GM12878 (cell line): ENCODE results near the gene GPC6. TPM values are rescaled to one million over a fixed set of nuclear protein-coding genes. Genes with fewer than 3 reads are reported as not detected.

Experiments
- ATAC-seq: fragments of 200-7000 bp; cut with Tn5 transposase; 3 replicates; pipeline ENCODE4 v1.9.1; 2020; ENCODE audit warnings: mild to moderate bottlenecking, moderate library complexity
- BruUV-seq: library from RNA; stranded (reverse); fragments of 400-500 nt; replicated peaks from 2 replicates; lab custom pipeline; 2021; lab: Mats Ljungman, UMichigan
- CTCF ChIA-PET: fragments of 300-600 bp; sonication (Branson Sonifier 250); formaldehyde crosslinking; extraction: SDS; loops from one replicate; lab custom pipeline; 2021; ENCODE audit warnings: inconsistent platforms; lab: Yijun Ruan, JAX
- POLR2A ChIA-PET: fragments of 350-600 bp; formaldehyde crosslinking; extraction: SDS; loops from one replicate; lab custom pipeline; 2021; ENCODE audit warnings: inconsistent platforms; lab: Charles Lee
- RAD21 ChIA-PET: fragments of 300-600 bp; sonication (Branson Sonifier 250); formaldehyde crosslinking; loops from one replicate; lab custom pipeline; 2023; ENCODE audit warnings: antibody characterized with exemption; ENCODE audit not compliant: unreplicated experiment; lab: Charles Lee
- SMC1A ChIA-PET: fragments of 300-600 bp; sonication (Branson Sonifier 250); formaldehyde crosslinking; loops from one replicate; lab custom pipeline; 2023; ENCODE audit not compliant: unreplicated experiment, uncharacterized antibody; lab: Charles Lee
- DNase-seq: peaks from one replicate; pipeline ENCODE4 v3.0.0-alpha.2; 2011; ENCODE audit warnings: low read depth, low spot score
- FAIRE-seq: peaks from 3 replicates; lab custom pipeline; 2011; peaks lifted over from hg19 to GRCh38; lab: Jason Lieb, UNC
- H2AFZ ChIP-seq: 2 replicates; pipeline ENCODE4 v1.6.0; 2011; ENCODE audit warnings: low read depth, low read length, control low read depth; ENCODE audit not compliant: control insufficient read depth
- H3K27ac ChIP-seq: 2 replicates; pipeline ENCODE4 v1.5.1; 2011; ENCODE audit warnings: control low read depth; ENCODE audit not compliant: control insufficient read depth, insufficient read depth
- H3K27me3 ChIP-seq, 2 experiments: replicated peaks in 1 of 2; 2 replicates each; pipeline versions ENCODE4 v1.6.0 to v1.6.1; 2011; ENCODE audit warnings: low read length in 1 of 2; ENCODE audit not compliant: control insufficient read depth in 2 of 2, insufficient read depth in 2 of 2
- H3K36me3 ChIP-seq, 2 experiments: 2 replicates each; pipeline ENCODE4 v1.5.1; 2011; ENCODE audit warnings: low read length in 1 of 2; ENCODE audit not compliant: control insufficient read depth in 2 of 2, insufficient read depth in 2 of 2
- H3K4me1 ChIP-seq: 2 replicates; pipeline ENCODE4 v1.6.1; 2011; ENCODE audit warnings: mild to moderate bottlenecking, low read length, moderate library complexity, mixed read lengths; ENCODE audit not compliant: control insufficient read depth, insufficient read depth
- H3K4me2 ChIP-seq: 2 replicates; pipeline ENCODE4 v1.6.0; 2011; ENCODE audit warnings: control low read depth; ENCODE audit not compliant: control insufficient read depth, insufficient read depth
- H3K4me3 ChIP-seq: fragments of 200-600 bp; sonication (generic); 2 replicates; pipeline ENCODE4 v1.5.1; 2016
- H3K79me2 ChIP-seq: 2 replicates; pipeline ENCODE4 v1.6.0; 2011; ENCODE audit warnings: low read length; ENCODE audit not compliant: control insufficient read depth, insufficient read depth
- H3K9ac ChIP-seq: 2 replicates; pipeline ENCODE4 v1.8.0; 2011; ENCODE audit warnings: low read length, control low read depth, mixed read lengths; ENCODE audit not compliant: control insufficient read depth, insufficient read depth
- H3K9me3 ChIP-seq: replicated peaks from 3 replicates; pipeline ENCODE4 v1.5.1; 2011; ENCODE audit warnings: mild to moderate bottlenecking, low read length; ENCODE audit not compliant: control insufficient read depth, insufficient read depth
- H4K20me1 ChIP-seq: 2 replicates; pipeline ENCODE4 v1.6.0; 2011; ENCODE audit not compliant: control insufficient read depth, insufficient read depth
- CHD2 ChIP-seq: IDR thresholded peaks from 2 replicates; pipeline ENCODE4 v1.6.1; 2011; ENCODE audit warnings: low read depth, low read length, improper control_type of control experiment, borderline replicate concordance
- CREB1 ChIP-seq: IDR thresholded peaks from 2 replicates; pipeline ENCODE4 v1.6.1; 2012; ENCODE audit warnings: low read depth, mild to moderate bottlenecking, inconsistent platforms
- JUNB ChIP-seq: IDR thresholded peaks from 2 replicates; pipeline ENCODE4 v1.6.1; 2016; ENCODE audit warnings: antibody characterized with exemption, mild to moderate bottlenecking
- NBN ChIP-seq: fragments of 450-650 bp; IDR thresholded peaks from 2 replicates; pipeline ENCODE4 v1.6.1; 2016
- NR2C2 ChIP-seq: IDR thresholded peaks from 2 replicates; pipeline ENCODE4 v1.6.1; 2011; ENCODE audit warnings: borderline replicate concordance, low read depth; ENCODE audit not compliant: control insufficient read depth, insufficient read length
- PAX5 ChIP-seq: IDR thresholded peaks from 2 replicates; pipeline ENCODE4 v1.6.1; 2011; ENCODE audit warnings: low read depth, low read length, borderline replicate concordance
- SMARCA5 ChIP-seq: fragments of 450-650 bp; IDR thresholded peaks from 2 replicates; pipeline ENCODE4 v1.6.1; 2017; ENCODE audit warnings: mild to moderate bottlenecking
- SRF ChIP-seq, 2 experiments: IDR thresholded peaks; 2 replicates each; pipeline ENCODE4 v1.6.1; 2011; ENCODE audit warnings: low read depth in 2 of 2, low read length in 2 of 2, mild to moderate bottlenecking in 1 of 2, moderate library complexity in 1 of 2
- SUPT20H ChIP-seq: IDR thresholded peaks from 2 replicates; pipeline ENCODE4 v1.6.1; 2011; ENCODE audit warnings: low read depth, mild to moderate bottlenecking, low read length, moderate library complexity, borderline replicate concordance; ENCODE audit not compliant: control insufficient read depth
- TARDBP ChIP-seq: IDR thresholded peaks from 2 replicates; pipeline ENCODE4 v1.6.1; 2016; ENCODE audit warnings: borderline replicate concordance
- ZBED1 ChIP-seq: IDR thresholded peaks from 2 replicates; pipeline ENCODE4 v1.6.1; 2016; ENCODE audit warnings: borderline replicate concordance
- WGBS: methylation state at CpG from one replicate; pipeline ENCODE4 v1.1.6; 2016; ENCODE audit warnings: low lambda C conversion rate; ENCODE audit not compliant: insufficient replicate concordance, insufficient coverage; ENCODE audit errors: missing lambda C conversion rate; 5-methylcytosine and 5-hydroxymethylcytosine counted together
- in situ Hi-C: fragments of 300-500 bp; cut with MboI; formaldehyde crosslinking; loops from 9 replicates; pipeline ENCODE4 v1.14.3; 2018; ENCODE audit warnings: mixed read lengths
- intact Hi-C: fragments of 100-400 bp; cut with micrococcal nuclease; formaldehyde crosslinking; loops from one replicate; pipeline ENCODE4 v1.14.2; 2022; ENCODE audit not compliant: unreplicated experiment
- polyA plus RNA-seq, 11 experiments: library from polyadenylated mRNA; depleted of rRNA in 4 of 11; unstranded in 6 of 11; stranded (reverse) in 5 of 11; fragments of >200 nt; fragmentation: Nextera tagmentation in 4 of 11; fragmentation: Illumina TruSeq in 1 of 11; extraction: Ambion mirVana in 4 of 11; extraction: Trizol in 1 of 11; gene quantifications; 1 replicate in 1 of 11; 2 replicates in 10 of 11; pipeline versions ENCODE4 v1.2.1 to v1.2.3, GENCODE V29; 2011 to 2016; ENCODE audit warnings: inconsistent platforms in 2 of 11, missing spikeins in 2 of 11, low read depth in 1 of 11
- total RNA-seq, 4 experiments: library from RNA; depleted of rRNA in 3 of 4; stranded (reverse); fragments of >200 nt in 3 of 4; fragmentation: Illumina TruSeq in 1 of 4; extraction: Trizol in 1 of 4; gene quantifications; 2 replicates each; pipeline versions ENCODE4 v1.2.1 to v1.2.3, GENCODE V29; 2013 to 2021
- TF ChIP-seq, protein P1 (sequence below): fragments of 450-650 bp; conservative IDR thresholded peaks from 2 replicates; pipeline ENCODE4 v1.6.1; 2017; ENCODE audit warnings: mild to moderate bottlenecking, moderate library complexity
- TF ChIP-seq, protein P2 (sequence below): IDR thresholded peaks from 2 replicates; pipeline ENCODE4 v1.6.1; 2012; ENCODE audit warnings: low read depth, low read length, improper control_type of control experiment

Gene GPC6
- total and polyA plus RNA-seq, 10 of the 15 experiments (the other 5 are each of a cell fraction or from before 2014, with no cell fraction given) = 0.03 to 0.04 (median 0.03) TPM; not detected in 7

DNA sequence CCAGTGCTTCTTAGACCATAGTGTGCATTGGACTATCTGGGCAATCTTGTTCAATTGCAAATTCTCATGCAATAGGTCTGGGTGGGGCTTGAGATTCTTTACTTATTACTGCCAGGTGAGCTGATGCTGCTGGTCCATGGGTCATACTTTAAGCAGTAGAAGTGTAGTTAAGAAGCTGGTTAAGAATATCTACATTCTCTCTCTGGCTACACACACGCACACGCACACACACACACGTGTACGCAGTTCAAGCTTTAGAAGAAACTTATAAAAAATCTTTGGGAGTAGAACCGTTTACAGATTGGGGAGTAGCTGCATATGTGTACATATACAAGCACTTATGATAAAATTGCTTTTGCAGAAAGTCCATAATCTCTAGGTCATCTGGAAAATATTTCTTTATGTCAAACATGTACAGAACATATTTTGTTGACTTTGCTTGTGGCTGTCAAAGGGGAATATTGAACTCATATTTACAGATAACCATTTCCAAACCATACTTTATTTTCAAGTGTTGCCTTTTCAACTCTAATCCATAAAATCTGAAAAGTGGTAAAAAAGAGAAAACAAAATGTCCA is 99.7 kb downstream of the GPC6 start:
- H3K27me3 ChIP-seq = no peaks in the 10 kb centered on the region
- in situ Hi-C loops = no loop called here
- WGBS = 58% methylated on average over 5 of the region's 5 CpGs
- no peaks in the 10 kb centered on the region for H3K79me2 ChIP-seq
- no peaks in the 10 kb centered on the region for H4K20me1 ChIP-seq
- H3K4me1 ChIP-seq = no peaks in the 10 kb centered on the region
- TF ChIP-seq CHD2 (no peak), SUPT20H (no peak), TARDBP (no peak), NR2C2 (no peak), CREB1 (no peak), SMARCA5 (no peak), JUNB (no peak), PAX5 (no peak), SRF (IDR thresholded peaks at IDR 0.05; ENCODE audit: low read depth in 2 of 2, low read length in 2 of 2) (no peak), ZBED1 (no peak), NBN (no peak)
- TF ChIP-seq, protein P1, sequence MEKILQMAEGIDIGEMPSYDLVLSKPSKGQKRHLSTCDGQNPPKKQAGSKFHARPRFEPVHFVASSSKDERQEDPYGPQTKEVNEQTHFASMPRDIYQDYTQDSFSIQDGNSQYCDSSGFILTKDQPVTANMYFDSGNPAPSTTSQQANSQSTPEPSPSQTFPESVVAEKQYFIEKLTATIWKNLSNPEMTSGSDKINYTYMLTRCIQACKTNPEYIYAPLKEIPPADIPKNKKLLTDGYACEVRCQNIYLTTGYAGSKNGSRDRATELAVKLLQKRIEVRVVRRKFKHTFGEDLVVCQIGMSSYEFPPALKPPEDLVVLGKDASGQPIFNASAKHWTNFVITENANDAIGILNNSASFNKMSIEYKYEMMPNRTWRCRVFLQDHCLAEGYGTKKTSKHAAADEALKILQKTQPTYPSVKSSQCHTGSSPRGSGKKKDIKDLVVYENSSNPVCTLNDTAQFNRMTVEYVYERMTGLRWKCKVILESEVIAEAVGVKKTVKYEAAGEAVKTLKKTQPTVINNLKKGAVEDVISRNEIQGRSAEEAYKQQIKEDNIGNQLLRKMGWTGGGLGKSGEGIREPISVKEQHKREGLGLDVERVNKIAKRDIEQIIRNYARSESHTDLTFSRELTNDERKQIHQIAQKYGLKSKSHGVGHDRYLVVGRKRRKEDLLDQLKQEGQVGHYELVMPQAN = no peak
- TF ChIP-seq, protein P2, sequence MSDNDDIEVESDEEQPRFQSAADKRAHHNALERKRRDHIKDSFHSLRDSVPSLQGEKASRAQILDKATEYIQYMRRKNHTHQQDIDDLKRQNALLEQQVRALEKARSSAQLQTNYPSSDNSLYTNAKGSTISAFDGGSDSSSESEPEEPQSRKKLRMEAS = no peak
- TF ChIP-seq, all 136 proteins: peak for 0
- DNase-seq (no peak), ATAC-seq (no peak), FAIRE-seq (no peak)
- CTCF ChIA-PET = no interaction called here
- Histone ChIP-seq H3K27ac (no peak overlapping the region), H3K9me3 (no peaks in the 10 kb centered on the region), H2AFZ (no peak overlapping the region), H3K9ac (no peak overlapping the region), H3K36me3 (no peaks in the 10 kb centered on the region), H3K4me2 (no peak overlapping the region), H3K4me3 (no peak overlapping the region)
- intact Hi-C loops = no loop called here
- no TSS peak for BruUV-seq
- POLR2A ChIA-PET = no interaction called here
- RAD21 ChIA-PET = no interaction called here
- SMC1A ChIA-PET = no interaction called here
